DMS 273 (cell line): Measurements from ENCODE around the gene CREBBP.
"Not testable (repeated sequence)": the region's sequence is repeated elsewhere in the genome, so short reads cannot be mapped to it uniquely, and the experiment has no call there.

Experiments
- DNase-seq: peaks from one replicate; lab custom pipeline; 2025; ENCODE audit not compliant: unreplicated experiment; lab: John Stamatoyannopoulos, UW

CREBBP gene

DNA sequence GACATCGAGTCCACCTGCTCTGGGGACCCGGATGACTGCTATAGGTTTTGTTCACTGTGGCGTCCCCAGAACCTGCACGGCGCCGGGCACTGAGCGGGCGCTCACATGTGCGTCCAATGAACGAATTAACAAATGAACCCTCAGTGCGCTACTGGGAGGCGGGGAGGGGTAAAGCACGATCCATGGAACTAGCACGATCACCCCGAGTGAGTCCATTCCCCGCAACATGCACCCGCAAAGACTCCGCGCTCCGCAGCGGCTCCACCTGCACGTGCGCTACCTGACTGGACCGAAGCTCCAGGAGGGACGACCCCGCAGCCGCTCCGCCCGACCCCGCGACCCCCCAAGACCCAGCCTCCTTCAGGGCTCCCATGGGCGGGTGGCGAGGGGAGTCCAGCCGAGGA lies 163.7 kb downstream of the CREBBP start:
- DNase-seq = peak; percentile 75

DNA sequence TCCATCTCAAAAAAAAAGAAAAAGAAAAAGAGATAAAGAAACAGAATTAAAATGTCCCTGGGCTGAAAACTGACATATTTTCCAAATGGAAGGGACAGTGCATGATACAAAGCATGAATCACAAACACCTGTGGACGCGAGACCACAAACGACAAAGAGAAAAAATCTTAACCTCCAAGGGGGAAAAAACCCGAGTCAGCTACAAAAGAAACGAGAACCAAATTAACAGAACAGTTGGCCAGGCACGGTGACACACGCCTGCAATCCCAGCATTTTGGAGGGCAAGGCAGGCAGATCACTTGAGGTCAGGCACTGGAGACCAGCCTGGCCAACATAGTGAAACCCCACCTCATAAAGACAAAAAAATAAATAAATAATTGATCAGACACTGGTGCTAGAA lies 165.1 kb downstream of the CREBBP start:
- DNase-seq = no peak

DNA sequence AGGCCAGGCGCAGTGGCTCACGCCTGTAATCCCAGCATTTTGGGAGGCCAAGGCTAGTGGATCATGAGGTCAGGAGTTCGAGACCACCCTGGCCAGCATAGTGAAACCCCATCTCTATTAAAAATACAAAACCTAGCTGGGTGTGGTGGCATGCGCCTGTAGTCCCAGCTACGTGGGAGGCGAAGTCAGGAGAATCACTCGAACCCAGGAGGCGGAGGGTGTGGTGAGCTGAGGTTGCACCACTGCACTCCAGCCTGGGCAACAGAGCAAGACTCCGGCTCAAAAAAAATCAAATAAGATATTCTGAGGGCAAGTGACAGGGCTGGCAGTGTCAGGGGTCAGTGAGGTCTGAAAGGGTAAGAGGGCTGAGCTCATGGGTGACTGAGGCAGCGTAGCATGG lies 166.1 kb downstream of the CREBBP start:
- DNase-seq = not testable (repeated sequence)

DNA sequence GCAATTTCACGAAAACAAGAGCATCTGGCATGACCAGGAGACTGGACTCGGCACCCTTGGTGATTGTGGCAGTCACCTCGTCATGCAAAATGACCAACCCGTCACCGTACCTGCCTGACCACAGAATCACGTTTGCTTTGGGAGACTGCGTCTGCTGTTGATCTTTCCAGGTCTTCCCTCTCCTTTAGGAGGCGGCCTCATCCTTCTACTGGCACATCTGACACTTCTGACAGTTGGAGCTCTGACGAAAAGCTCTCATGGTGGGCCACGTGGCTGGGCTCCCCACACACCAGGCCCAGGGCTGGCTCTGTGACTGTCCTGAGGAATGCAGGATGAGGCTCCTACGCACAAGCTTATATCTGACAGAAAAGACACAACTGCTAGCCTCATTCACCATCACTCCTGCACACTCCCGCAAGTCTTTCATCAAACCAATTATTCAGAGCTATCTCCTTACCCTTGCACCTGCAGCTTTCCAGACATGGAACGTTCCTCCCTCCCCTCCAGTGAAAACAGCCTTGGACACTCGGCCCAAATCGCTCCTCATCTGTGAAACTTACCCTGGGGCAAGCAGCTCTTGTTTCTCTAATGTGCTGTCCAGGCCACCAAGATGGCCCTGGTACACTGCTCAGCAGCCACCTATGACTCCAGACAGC lies 166.8 kb downstream of the CREBBP start:
- no peak for DNase-seq

DNA sequence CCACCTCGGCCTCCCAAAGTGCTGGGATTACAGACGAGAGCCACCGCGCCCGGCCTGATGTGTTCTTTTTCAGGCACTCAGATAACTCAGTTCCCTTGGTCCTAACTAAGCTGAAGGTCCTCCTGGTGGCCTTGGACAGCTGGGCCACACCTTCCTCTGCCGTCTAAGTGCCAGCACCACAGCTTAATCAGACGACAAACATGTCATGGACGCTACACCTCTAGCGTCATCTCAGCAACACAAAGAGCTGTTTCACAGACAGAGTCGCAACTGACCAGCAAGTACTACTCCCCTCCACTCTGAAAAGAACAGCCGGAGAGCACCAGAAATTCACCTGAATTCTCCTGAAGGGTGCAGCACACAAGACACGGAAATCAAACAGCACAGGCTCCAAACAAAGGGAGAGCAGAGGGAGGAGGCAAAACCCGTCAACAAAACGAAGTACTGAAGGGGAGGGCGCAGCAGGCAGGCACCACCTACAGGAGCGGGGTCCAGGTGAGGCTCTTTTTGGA lies 167.6 kb downstream of the CREBBP start:
- DNase-seq = no peak

DNA sequence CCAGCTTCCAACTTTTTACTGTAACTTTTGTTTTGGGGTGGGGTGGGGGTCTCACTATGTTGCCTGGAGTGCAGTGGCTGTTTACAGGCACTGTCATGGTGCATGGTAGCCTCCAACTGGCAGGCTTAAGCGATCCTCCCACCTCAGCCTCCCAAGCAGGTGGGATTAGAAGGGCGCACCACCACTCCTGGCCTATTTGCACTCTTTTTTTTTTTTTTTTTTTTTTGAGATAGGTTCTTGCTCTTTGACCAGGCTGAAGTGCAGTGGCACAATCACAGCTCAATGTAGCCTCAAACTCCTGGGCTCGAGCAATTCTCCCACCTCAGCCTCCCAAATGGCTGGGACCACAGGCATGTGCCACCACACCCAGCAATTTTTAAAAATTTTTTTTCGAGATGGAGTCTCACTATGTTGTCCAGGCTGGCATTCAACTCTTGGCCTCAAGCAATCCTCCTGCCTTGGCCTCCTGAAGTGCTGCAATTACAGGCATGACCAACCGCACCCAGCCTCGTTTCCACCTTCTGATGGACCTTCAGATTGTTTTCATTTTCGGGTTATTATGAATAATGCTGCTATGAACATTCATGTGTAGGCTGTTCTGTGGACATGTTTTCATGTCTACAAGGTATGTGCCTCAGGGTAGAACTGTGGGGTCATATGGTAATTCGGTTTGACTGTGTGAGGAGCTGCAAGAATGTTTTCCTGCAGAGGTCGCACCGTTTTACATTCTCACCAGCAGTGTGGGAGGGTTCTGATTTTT lies 174.1 kb downstream of the CREBBP start:
- DNase-seq = no peak

DNA sequence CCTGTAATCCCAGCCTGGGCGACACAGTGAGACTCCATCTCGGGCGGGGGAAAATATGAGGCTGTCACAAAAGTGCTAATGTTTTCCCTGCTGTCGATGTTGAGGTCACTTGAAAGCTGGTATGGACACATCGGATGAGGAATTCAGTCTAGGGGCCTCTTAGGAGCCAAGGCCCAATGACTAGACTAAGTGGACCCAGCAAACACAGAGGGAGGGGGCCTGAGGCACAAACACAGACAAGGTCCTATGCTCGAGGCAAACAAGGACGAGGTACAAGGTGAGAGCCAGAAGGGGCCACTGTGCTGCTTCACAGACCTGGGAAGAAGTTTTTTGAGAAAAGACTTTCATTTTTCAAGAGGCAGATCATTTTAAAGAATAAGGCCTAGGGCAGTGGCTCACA lies 178.4 kb downstream of the CREBBP start:
- DNase-seq = no peak

DNA sequence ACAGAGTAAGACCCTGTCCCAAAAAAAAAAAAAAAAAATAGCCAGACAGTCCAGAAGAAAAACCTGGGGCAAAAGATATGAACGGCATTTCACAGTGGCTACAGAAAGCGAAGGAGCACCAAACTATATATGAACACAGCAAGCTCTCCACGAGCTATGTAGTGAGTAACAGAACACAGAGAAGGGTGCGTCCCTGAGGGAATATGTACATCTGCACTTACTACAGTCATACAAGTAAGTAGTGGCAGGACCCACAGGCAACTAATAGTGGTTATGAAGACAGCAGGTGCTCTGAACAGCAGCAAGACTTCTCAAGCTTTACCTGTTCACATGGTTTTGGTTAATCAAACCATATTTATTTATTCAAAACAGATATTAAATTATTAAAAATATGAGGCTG lies 179.0 kb downstream of the CREBBP start:
- no peak for DNase-seq

DNA sequence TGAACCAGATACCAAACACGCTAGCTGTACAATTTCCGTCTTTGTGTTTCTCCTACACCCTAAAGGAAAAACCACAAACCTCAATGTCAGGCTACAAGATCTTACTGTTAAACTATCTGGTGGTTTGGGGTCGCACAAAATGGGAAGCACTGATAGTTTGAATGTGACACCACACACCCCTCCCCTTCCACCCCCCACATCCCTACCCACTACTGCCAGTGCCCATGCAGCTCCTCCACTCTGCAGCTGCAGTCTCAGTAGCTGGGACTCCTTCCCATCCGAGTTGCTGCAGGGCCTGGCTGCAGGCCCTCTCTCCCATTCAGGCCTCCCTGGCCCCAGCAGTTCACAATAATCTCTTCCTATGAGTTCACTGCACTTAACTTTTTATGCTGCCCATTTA lies 181.6 kb downstream of the CREBBP start:
- DNase-seq = no peak

DNA sequence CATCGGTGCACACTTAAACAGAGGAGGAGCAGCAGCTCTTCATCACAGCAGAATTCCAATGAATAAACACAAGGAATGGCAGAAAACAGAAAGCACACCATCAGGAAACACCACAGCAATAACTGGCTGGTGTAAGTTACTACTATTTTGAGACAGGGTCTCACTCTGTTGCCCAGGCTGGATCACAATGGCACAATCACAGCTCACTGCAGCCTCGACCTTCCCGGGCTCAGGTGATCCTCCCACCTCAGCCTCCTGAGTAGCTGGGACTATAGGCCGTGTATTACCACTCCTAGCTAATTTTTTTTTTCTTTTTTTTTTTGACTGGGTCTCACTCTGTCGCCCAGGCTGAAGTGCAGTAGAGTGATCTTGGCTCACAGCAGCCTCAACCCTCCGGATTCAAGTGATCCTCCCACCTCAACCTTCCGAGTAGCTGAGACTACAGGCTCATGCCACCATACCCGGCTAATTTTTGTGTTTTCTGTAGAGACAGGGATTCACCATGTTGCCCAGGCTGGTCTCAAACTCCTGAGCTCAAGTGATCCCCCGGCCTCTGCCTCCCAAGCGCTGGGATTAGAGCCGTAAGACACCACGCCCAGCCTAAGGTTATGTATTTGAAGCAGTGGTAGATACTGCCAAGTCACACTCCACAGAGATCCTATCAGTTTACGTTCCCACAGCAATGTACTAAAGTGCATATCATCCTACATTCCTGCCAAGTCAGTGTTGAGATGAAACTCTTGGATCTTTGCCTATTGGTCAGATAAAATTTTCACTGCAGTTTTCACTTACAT lies 183.9 kb downstream of the CREBBP start:
- DNase-seq = peak; percentile 40

DNA sequence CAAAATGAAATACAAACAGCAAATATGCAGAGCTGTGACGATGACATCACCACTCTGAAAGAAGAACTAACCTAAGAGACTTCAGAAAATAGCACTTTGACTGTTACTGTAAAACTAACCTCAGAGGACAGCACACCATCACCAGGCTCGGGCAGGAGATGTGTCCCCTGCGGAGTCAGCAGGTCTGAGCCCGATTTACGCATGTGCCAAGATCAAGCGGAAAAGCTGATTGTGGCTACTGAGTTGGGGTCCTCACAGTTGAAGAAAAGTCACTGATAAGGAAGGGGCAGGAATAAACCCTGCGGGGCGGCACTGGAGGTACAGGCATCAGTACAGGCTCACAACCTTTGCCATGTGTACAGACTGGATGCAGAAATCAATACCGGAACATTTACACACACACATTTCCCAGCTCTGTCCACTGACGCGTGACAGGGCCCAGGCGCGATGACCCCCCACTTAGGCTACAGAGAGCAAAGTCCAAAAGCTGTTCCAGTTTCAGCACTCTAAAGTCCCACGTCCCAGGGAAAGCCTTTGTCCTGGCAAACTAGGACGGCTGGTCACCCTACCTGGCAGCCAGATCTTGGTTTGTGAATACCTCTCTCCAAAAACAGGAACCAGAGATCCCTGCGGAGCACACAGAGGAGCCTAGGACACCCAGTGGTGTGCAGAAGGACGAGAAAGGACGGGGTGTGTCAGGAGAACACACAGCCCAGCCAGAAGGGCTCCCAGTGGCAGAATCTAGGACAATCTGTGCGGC lies 184.7 kb downstream of the CREBBP start:
- no peak for DNase-seq

DNA sequence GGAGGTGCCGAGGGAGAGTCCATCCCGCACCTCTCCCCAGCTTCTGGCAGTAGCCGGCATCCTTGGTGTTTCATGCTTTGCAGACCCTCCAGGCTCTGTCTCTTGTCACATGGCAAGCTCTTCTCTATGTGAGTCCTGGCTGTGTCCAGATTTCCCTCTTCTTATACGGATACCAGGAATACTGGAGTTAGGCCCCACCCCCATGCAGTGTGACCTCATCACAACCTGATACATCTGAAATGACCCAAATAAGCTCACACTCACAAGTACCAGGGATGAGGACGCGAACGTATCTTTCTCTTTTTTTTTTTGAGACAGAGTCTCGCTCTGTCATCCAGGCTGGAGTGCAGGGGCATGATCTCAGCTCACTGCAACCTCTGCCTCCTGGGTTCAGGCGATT lies 186.5 kb downstream of the CREBBP start:
- no peak for DNase-seq

DNA sequence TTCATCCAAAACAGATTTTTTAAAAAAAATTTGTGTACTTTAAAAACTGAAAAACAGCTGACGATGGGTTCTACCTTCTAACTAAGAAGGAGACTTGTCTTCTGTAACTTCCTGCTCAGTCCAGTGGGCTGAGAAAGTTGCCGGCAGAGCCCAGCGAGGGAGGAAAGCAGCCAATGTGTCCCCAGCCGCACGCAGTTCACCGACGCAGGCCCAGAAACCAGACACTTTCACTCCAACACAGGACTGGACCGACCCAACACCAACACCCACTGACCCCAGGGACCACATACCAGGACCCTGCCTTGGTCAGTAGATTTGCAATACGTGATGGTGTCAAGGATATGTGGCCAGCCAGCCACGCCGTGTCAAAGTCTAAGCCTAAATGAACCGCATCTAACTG lies 188.8 kb downstream of the CREBBP start:
- DNase-seq = no peak

DNA sequence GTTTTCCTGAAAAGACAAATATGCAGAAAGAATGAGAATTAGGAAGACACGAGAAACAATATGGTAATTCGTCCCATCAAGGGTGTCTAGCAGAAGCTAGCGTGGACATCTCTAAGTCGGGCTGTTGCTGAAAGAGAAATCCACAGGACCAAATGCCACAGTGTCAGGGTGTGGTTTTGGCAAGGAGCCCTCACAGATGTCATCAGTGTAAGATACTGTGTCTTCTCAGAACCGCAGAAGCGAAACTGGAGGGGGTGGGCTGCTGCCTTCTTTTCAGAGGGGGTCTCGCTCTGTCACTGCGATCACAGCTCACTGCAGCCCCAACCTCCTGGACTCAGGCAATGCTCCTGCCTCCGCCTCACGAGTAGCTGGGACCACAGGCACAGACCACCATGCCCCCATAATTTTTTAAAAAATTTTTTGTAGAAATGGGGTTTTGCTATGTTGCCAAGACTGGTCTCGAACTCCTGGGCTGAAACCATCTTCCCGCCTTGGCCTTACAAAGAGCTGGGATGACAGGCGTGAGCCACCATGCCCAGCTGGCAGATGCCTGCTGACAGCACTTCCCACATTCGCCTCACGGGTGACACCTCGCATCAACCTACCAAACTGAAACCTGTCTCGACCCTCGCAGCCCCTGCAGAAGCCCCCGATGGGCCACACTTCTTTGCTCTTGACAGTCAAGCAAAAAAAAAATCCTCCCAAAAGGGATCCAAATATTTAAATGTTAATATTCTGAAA lies 189.4 kb downstream of the CREBBP start:
- DNase-seq = peak; percentile 51

DNA sequence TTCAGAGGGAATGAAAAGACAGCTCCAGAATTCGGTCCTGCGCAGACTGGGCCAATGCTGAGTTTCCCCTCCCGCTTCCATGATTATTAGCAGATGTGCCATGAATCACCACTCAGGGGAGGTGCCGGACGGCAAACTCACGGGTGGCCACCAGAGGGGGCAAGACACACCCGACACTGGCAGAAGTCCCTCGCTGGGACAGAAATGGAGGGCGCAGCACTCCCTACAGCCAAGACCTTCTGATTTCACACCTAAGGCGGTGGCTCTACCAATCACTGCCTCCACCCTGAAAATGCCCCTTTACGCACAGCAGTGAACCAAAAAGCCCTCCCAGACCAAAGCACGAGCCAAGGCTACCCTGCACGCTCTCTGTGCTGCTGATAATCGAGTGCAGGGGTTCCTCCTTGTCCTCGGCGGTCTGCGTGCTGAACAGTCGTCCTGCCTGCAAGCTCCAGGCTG lies 190.0 kb downstream of the CREBBP start:
- DNase-seq = peak; percentile 93

DNA sequence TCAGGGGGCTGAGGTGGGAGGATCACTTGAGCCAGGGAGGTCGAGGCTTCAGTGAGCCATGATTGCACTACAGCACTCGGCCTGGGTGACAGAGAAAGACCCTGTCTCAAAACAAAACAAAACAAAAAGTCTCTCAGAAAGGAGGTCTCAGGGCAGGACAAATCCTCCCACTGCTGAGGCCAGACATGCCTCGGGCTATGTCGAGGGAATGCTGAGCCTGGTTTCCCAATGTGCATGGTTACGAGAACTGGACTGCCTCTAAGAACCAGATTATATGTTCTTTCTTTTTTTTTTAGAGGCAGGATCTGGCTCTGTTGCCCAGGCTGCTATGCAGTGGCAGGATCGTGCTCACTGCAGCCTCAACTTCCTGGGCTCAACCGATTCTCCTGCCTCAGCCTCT lies 190.8 kb downstream of the CREBBP start:
- DNase-seq = no peak

DNA sequence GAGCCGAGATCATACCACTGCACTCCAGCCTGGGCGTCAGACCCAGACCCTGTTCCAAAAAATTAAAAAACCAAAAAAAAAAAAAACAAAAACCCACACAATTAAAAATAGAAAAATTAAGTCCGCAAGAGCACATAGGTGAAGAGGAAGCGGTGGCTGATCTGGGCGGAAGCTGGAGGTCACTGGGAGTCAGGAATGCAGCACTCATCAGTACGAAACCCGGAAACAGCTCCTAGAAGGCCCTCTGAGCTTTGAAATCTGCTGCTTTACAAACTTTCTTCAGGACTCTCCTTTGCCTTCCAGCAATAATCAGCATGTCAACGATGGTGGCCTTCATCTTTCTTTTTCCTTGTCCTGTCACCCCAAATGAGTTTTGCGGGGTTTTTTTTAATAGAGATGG lies 192.7 kb downstream of the CREBBP start:
- no peak for DNase-seq

DNA sequence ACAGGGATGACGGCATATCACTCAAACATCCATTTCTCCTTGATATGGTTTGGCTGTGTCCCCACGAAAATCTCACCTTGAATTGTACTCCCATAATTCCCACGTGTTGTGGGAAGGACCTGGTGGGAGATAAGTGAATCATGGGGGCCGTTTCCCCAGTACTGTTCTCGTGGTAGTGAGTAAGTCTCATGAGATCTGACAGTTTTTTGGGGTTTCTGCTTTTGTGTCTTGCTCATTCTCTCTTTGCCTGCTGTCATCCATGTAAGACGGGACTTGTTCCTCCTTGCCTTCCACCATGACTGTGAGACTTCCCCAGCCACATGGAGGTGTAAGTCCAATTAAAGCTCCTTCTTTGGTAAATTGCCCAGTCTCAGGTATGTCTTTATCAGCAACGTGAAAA lies 193.5 kb downstream of the CREBBP start:
- DNase-seq = no peak

DNA sequence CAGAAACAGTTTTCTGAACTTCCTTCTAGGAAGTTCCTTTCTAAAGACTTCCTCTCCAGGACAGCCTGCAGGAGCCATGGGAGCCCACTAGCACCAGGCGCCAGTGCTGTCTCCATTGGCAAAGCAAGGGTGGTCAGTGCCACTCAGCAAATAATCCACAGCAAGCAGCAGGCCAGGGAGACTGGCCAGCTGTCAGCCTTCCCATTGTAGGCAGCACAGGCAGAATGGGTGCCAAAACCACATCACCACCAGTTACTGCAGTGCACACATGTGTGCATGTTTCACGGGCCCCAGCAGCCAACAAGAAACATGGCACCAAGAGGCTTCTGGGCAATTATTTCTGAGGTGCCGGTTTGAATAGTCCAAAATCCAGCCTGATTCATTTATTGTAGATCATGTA lies 199.3 kb downstream of the CREBBP start:
- DNase-seq = no peak

DNA sequence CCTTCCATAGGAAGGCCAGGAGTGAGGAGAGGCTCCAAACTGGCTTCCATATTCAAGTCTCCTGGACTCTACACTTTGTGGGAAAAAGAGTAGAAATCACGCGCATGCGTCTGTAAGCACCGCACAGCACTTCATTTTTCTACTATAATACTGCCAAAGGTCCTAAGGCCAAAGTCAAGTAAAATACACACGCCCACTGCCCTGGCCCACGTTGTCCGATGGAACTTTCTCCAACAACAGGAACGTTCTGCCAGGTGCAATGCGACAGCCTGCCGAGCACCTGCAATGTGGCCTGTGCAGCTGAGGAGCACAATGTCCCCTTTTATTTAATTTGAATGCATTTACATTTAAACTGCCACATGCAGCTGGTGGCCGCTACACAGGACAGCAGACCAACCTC lies 202.5 kb downstream of the CREBBP start:
- DNase-seq = no peak
